ENCODE measurements around the gene PCNT.

PCNT gene

GRCh38 chr21:46397993-46398392 lies 74.0 kb downstream of the PCNT start:
- no peaks in the 10 kb centered on the region for H3K27me3 ChIP-seq (ENCODE audit: insufficient read depth, poor library complexity, severe bottlenecking)
- H3K27ac ChIP-seq (replicated peaks) = no peak overlapping the region
- TF ChIP-seq REST (IDR thresholded peaks at IDR 0.05; ENCODE audit: insufficient replicate concordance, low read depth) (no peak), SPI1 (IDR thresholded peaks at IDR 0.05; ENCODE audit: borderline replicate concordance, low read depth) (no peak), CTCF (IDR thresholded peaks at IDR 0.05; ENCODE audit: insufficient read depth, low read length) (no peak), GABPA (IDR thresholded peaks at IDR 0.05; ENCODE audit: low read depth) (no peak), POLR2AphosphoS5 (IDR thresholded peaks at IDR 0.05; ENCODE audit: low read depth) (no peak)
- H3K4me3 ChIP-seq (replicated peaks; ENCODE audit: insufficient read depth, low read length) = no peak overlapping the region
- DNase-seq (ENCODE audit: low read depth in 1 of 2, low spot score in 1 of 2) = no peak

GRCh38 chr21:46399129-46399528 lies 75.2 kb downstream of the PCNT start:
- Histone ChIP-seq H3K27ac (replicated peaks) (no peak overlapping the region), H3K27me3 (ENCODE audit: insufficient read depth, poor library complexity, severe bottlenecking) (no peaks in the 10 kb centered on the region), H3K4me3 (replicated peaks; ENCODE audit: insufficient read depth, low read length) (no peak overlapping the region)
- TF ChIP-seq GABPA (IDR thresholded peaks at IDR 0.05; ENCODE audit: low read depth) (no peak), REST (IDR thresholded peaks at IDR 0.05; ENCODE audit: insufficient replicate concordance, low read depth) (no peak), SPI1 (IDR thresholded peaks at IDR 0.05; ENCODE audit: borderline replicate concordance, low read depth) (no peak), POLR2AphosphoS5 (IDR thresholded peaks at IDR 0.05; ENCODE audit: low read depth) (no peak), CTCF (IDR thresholded peaks at IDR 0.05; ENCODE audit: insufficient read depth, low read length) (no peak)
- DNase-seq (ENCODE audit: low read depth in 1 of 2, low spot score in 1 of 2) = no peak

- no peak overlapping the region for H3K4me3 ChIP-seq (replicated peaks; ENCODE audit: insufficient read depth, low read length)
These were observed 75.7 kb downstream of the PCNT start for GRCh38 chr21:46399686-46400085.

GRCh38 chr21:46401186-46401910 lies 77.4 kb downstream of the PCNT start:
- no peak for TF ChIP-seq POLR2AphosphoS5 (IDR thresholded peaks at IDR 0.05; ENCODE audit: low read depth)
- TF ChIP-seq SPI1 (IDR thresholded peaks at IDR 0.05; ENCODE audit: borderline replicate concordance, low read depth) = no peak
- no peak for TF ChIP-seq CTCF (IDR thresholded peaks at IDR 0.05; ENCODE audit: insufficient read depth, low read length)
- TF ChIP-seq GABPA (IDR thresholded peaks at IDR 0.05; ENCODE audit: low read depth) = no peak
- TF ChIP-seq REST (IDR thresholded peaks at IDR 0.05; ENCODE audit: insufficient replicate concordance, low read depth) = no peak
- no peaks in the 10 kb centered on the region for H3K27me3 ChIP-seq (ENCODE audit: insufficient read depth, poor library complexity, severe bottlenecking)
- no peak overlapping the region for H3K4me3 ChIP-seq (replicated peaks; ENCODE audit: insufficient read depth, low read length)
- DNase-seq (ENCODE audit: low read depth in 1 of 2, low spot score in 1 of 2) = no peak
- no peak overlapping the region for H3K27ac ChIP-seq (replicated peaks)

More at GRCh38 chr21:46399686-46400085, 75.7 kb downstream of the PCNT start:
- no peak overlapping the region for H3K27ac ChIP-seq (replicated peaks)
- TF ChIP-seq SPI1 (IDR thresholded peaks at IDR 0.05; ENCODE audit: borderline replicate concordance, low read depth) (no peak), POLR2AphosphoS5 (IDR thresholded peaks at IDR 0.05; ENCODE audit: low read depth) (no peak)
- no peak for DNase-seq (ENCODE audit: low read depth in 1 of 2, low spot score in 1 of 2)
- H3K27me3 ChIP-seq (ENCODE audit: insufficient read depth, poor library complexity, severe bottlenecking) = no peaks in the 10 kb centered on the region
